ENCODE data around the gene CCDC187.

DNA sequence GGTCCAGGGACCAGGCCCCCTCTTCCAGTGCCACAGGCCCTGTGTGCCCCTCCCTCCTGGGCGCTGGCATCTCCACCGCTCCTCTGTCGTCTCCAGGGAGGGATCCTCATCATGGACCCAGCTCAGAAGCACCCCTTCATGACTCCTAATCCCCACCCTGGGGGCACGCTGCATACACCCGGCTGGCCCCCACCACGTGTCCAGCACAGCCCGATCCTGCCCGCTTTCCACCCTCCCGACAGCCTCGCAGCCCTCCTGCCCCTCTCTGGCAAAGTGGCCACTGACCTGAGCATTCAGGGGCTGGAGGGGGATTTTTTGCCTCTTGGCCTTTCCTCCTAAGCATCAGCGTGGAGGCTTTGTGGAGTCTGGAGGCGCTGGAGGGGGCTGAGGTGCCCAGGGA is 1.4 kb downstream of the CCDC187 start:
- TF ChIP-seq CTCF (IDR thresholded peaks at IDR 0.05) (no peak), EZH2 (IDR thresholded peaks at IDR 0.05) (no peak), EZH2phosphoT487 (IDR thresholded peaks at IDR 0.05) (no peak)
